Measurements from ENCODE around the gene LIN7A.
A peak's percentile ranks its signal among the peaks of the same experiment; 100 is the strongest.

LIN7A gene

GRCh38 chr12:80752464-80752863 is 185.3 kb downstream of the LIN7A start:
- no peak for DNase-seq

DNA sequence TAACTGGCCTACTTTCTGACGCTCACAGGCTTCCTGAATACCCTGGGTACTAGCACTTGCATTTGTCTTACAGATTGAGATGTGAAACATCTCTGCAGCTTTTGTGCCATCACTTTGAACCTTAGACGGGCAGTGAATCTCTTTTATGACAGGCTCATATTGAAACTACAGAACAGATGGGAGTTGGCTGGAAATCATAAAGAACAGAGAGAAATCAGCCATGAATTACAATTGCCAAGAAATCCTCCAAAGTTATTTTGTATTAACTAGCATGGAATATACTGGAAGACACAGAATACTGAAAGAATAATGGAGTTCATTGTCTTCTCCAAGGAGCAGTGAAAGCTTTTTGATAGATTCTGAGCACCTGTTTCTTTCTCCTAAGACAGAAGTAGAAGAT is 188.3 kb downstream of the LIN7A start:
- DNase-seq: no peak

DNA sequence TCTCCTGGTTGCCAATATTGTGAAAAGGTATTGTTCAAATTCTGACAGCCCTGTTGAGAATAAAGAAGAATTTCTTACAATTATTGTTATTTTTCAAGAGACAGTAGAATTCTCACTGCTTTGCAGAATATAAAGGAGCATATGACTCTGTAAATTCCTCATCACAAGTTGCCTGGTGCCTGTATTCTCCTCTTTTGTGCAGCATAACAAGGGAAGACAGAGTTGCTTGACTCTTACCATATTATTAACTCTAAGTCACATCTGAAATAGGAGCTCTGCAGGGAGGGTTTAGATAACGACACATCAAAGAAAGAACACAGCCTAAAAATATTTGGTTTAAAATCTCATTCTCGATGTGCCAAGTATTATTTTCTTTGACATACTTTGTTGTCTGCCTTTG is 189.9 kb downstream of the LIN7A start:
- DNase-seq: peak in 1 of 51 donors; percentile 57

DNA sequence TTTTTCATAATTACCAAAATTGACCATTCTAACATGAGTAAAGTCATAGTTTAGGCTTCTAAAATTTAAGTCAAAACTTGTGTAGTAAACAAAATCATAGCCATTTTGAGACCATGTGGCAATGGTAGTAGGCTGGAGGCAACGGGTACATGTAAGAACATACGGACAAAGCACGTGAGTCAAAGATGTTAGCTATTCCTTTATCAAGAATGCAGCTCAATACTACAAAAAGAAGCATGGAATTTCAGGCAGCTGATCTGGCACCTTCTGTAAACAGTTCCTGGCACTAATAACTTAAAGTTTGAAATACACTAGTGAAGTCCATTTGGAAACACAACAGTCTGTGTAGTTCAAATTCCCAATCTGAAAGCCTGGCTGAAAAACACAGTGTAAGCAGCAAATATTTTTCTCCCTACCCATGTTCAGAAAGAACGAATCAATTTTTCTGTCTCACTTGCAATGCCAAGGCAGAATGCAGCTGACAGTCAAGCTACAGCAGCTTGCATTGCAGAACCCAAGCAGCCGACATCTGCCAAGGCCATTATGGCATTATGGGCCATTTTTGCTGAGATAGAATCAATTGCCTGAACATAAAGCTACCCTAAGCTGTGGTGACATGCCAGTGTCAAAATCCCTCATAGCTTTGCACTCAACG is 191.8 kb downstream of the LIN7A start:
- DNase-seq: no peak
